Astrocyte (in vitro differentiated cells and primary cell): Measurements from ENCODE around the gene HS6ST1. TPM values are rescaled to one million over a fixed set of nuclear protein-coding genes. Genes with fewer than 3 reads are reported as not detected.

Experiments used
- DNase-seq: peaks from one replicate; pipeline ENCODE4 v3.0.0-alpha.2; 2010; ENCODE audit warnings: low read depth
- FAIRE-seq: peaks from 2 replicates; lab custom pipeline; 2011; peaks lifted over from hg19 to GRCh38; lab: Jason Lieb, UNC
- H2AFZ ChIP-seq: 2 replicates; pipeline ENCODE4 v1.6.0; 2012; ENCODE audit warnings: low read depth, low read length, inconsistent platforms
- H3K27ac ChIP-seq: 2 replicates; pipeline ENCODE4 v1.5.1; 2011; ENCODE audit warnings: low read depth, low read length, inconsistent platforms
- H3K27me3 ChIP-seq: 2 replicates; pipeline ENCODE4 v1.6.0; 2011; ENCODE audit warnings: low read length, inconsistent platforms; ENCODE audit not compliant: insufficient read depth
- H3K36me3 ChIP-seq: 2 replicates; pipeline ENCODE4 v1.5.1; 2011; ENCODE audit warnings: low read length, inconsistent platforms; ENCODE audit not compliant: insufficient read depth
- H3K4me1 ChIP-seq: 2 replicates; pipeline ENCODE4 v1.5.1; 2011; ENCODE audit warnings: low read length, inconsistent platforms; ENCODE audit not compliant: insufficient read depth
- H3K4me2 ChIP-seq: 2 replicates; pipeline ENCODE4 v1.6.0; 2012; ENCODE audit warnings: low read length, inconsistent platforms
- H3K4me3 ChIP-seq: 2 replicates; pipeline ENCODE4 v1.5.1; 2011; ENCODE audit warnings: low read depth, mild to moderate bottlenecking, low read length, inconsistent platforms; ENCODE audit not compliant: insufficient read depth
- H3K79me2 ChIP-seq: 2 replicates; pipeline ENCODE4 v1.6.0; 2012; ENCODE audit warnings: mild to moderate bottlenecking, low read length, inconsistent platforms; ENCODE audit not compliant: insufficient read depth
- H3K9ac ChIP-seq: 2 replicates; pipeline ENCODE4 v1.6.0; 2012; ENCODE audit warnings: mild to moderate bottlenecking, low read length, inconsistent platforms
- H3K9me3 ChIP-seq: 2 replicates; pipeline ENCODE4 v1.5.1; 2012; ENCODE audit warnings: low read depth, mild to moderate bottlenecking, low read length, inconsistent platforms; ENCODE audit not compliant: insufficient read depth
- H4K20me1 ChIP-seq: 2 replicates; pipeline ENCODE4 v1.6.0; 2012; ENCODE audit warnings: low read length, inconsistent platforms; ENCODE audit not compliant: insufficient read depth
- H3K27ac Mint-ChIP-seq: one replicate; pipeline ENCODE4 v1.8.0; 2021; ENCODE audit warnings: mild to moderate bottlenecking, mixed read lengths; ENCODE audit not compliant: unreplicated experiment
- H3K27me3 Mint-ChIP-seq: one replicate; pipeline ENCODE4 v1.8.0; 2021; ENCODE audit warnings: low read depth, mixed read lengths; ENCODE audit not compliant: unreplicated experiment
- H3K36me3 Mint-ChIP-seq: one replicate; pipeline ENCODE4 v1.8.0; 2021; ENCODE audit warnings: low read depth, mixed read lengths; ENCODE audit not compliant: unreplicated experiment
- H3K4me1 Mint-ChIP-seq: one replicate; pipeline ENCODE4 v1.8.0; 2021; ENCODE audit warnings: low read depth, mixed read lengths; ENCODE audit not compliant: unreplicated experiment
- H3K4me3 Mint-ChIP-seq: one replicate; pipeline ENCODE4 v1.8.0; 2021; ENCODE audit warnings: mild to moderate bottlenecking, moderate library complexity, mixed read lengths; ENCODE audit not compliant: unreplicated experiment
- H3K9me3 Mint-ChIP-seq: one replicate; pipeline ENCODE4 v1.8.0; 2021; ENCODE audit warnings: mild to moderate bottlenecking, mixed read lengths; ENCODE audit not compliant: unreplicated experiment
- CTCF ChIP-seq: IDR thresholded peaks from 2 replicates; pipeline ENCODE4 v1.5.1; 2011; ENCODE audit warnings: low read depth, mild to moderate bottlenecking, inconsistent platforms, low read length, moderate library complexity; ENCODE audit not compliant: insufficient read depth
- EZH2 ChIP-seq: IDR thresholded peaks from 2 replicates; pipeline ENCODE4 v1.6.1; 2012; ENCODE audit warnings: mild to moderate bottlenecking, low read length, inconsistent platforms; ENCODE audit not compliant: insufficient read depth
- total RNA-seq: library from RNA; stranded (reverse); gene quantifications from 2 replicates; pipeline ENCODE4 v1.2.1, GENCODE V29; 2021

Gene HS6ST1
- total RNA-seq, 1 donor from 2014 or later = 20.5 TPM

GRCh38 chr2:128282976-128283810 lies 35.5 kb downstream of the HS6ST1 start:
- Mint-ChIP-seq H3K4me3 (no peak overlapping the region), H3K36me3 (peaks cover 3% of the 10 kb centered on the region), H3K27me3 (no peaks in the 10 kb centered on the region), H3K4me1 (peaks cover 5% of the 10 kb centered on the region), H3K9me3 (no peaks in the 10 kb centered on the region), H3K27ac (no peak overlapping the region)
- H2AFZ ChIP-seq = no peak overlapping the region
- H3K4me1 ChIP-seq = no peaks in the 10 kb centered on the region
- TF ChIP-seq CTCF (no peak), EZH2 (no peak)
- no peak overlapping the region for H3K4me3 ChIP-seq
- H3K9me3 ChIP-seq = no peaks in the 10 kb centered on the region
- H3K79me2 ChIP-seq = peaks cover 25% of the 10 kb centered on the region
- peaks cover 79% of the 10 kb centered on the region for H4K20me1 ChIP-seq
- H3K27ac ChIP-seq = no peak overlapping the region
- no peak overlapping the region for H3K4me2 ChIP-seq
- no peak for DNase-seq
- H3K36me3 ChIP-seq = no peaks in the 10 kb centered on the region
- H3K9ac ChIP-seq = no peak overlapping the region
- no peaks in the 10 kb centered on the region for H3K27me3 ChIP-seq
- no peak for FAIRE-seq

- peaks cover 18% of the 10 kb centered on the region for H3K79me2 ChIP-seq
Observed at GRCh38 chr2:128282246-128282975, 36.3 kb downstream of the HS6ST1 start.

More at GRCh38 chr2:128282246-128282975, 36.3 kb downstream of the HS6ST1 start:
- no peak overlapping the region for H3K9ac ChIP-seq
- no peak overlapping the region for H3K4me3 Mint-ChIP-seq
- no peaks in the 10 kb centered on the region for H3K27me3 ChIP-seq
- H3K36me3 ChIP-seq = no peaks in the 10 kb centered on the region
- no peak for DNase-seq
- no peaks in the 10 kb centered on the region for H3K27me3 Mint-ChIP-seq
- peaks cover 5% of the 10 kb centered on the region for H3K4me1 Mint-ChIP-seq
- no peaks in the 10 kb centered on the region for H3K4me1 ChIP-seq
- no peak for FAIRE-seq
- H3K27ac ChIP-seq = no peak overlapping the region
- TF ChIP-seq EZH2 = no peak
- TF ChIP-seq CTCF = no peak
- H3K27ac Mint-ChIP-seq = no peak overlapping the region
- H3K4me2 ChIP-seq = no peak overlapping the region
- no peak overlapping the region for H2AFZ ChIP-seq
- no peaks in the 10 kb centered on the region for H3K9me3 ChIP-seq
- no peak overlapping the region for H3K4me3 ChIP-seq
- H4K20me1 ChIP-seq = peaks cover 84% of the 10 kb centered on the region
- peaks cover 3% of the 10 kb centered on the region for H3K36me3 Mint-ChIP-seq
- no peaks in the 10 kb centered on the region for H3K9me3 Mint-ChIP-seq
